GM21526 (cell line): Measurements from ENCODE around the gene AGAP1.

Source experiments
- ATAC-seq: cut with Tn5 transposase; IDR thresholded peaks from one replicate; pipeline ENCODE4 v1.9.1; 2021; ENCODE audit warnings: moderate library complexity; ENCODE audit not compliant: unreplicated experiment, low FRiP score

Gene AGAP1

GRCh38 chr2:235544689-235544969, 50.8 kb downstream of the AGAP1 start:
- no peak for ATAC-seq

- no peak for ATAC-seq
These were observed 51.7 kb downstream of the AGAP1 start for GRCh38 chr2:235545339-235546150.

- ATAC-seq: no peak
These were observed 52.2 kb downstream of the AGAP1 start for GRCh38 chr2:235546151-235546435.

GRCh38 chr2:235546436-235546835, 52.6 kb downstream of the AGAP1 start:
- no peak for ATAC-seq

- ATAC-seq: no peak
These were observed 56.0 kb downstream of the AGAP1 start for GRCh38 chr2:235549735-235550377.

- ATAC-seq: no peak
These were observed 56.5 kb downstream of the AGAP1 start for GRCh38 chr2:235550378-235550760.

GRCh38 chr2:235550946-235551345, 57.1 kb downstream of the AGAP1 start:
- no peak for ATAC-seq

GRCh38 chr2:235551965-235552364, 58.1 kb downstream of the AGAP1 start:
- ATAC-seq: no peak

DNA sequence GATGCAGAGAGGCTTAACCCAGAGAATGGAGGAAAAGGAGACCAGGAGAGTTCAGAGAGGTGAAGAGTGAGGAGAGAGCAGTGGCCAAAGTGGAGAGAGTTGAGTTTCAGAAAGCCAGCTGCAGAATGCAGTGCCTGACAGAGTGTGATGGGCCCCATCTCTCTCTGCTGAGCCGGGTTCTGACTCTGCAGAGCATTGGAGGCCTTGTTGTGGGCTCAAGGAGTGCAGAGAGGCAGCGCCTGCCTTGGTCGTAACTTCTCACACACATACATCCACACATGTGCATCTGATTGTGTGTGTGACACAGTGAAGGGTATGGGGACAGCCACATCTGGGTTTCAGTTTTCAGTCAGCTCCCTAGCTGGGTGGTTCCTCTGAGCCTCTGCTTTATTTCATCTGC, 58.8 kb downstream of the AGAP1 start:
- no peak for ATAC-seq

DNA sequence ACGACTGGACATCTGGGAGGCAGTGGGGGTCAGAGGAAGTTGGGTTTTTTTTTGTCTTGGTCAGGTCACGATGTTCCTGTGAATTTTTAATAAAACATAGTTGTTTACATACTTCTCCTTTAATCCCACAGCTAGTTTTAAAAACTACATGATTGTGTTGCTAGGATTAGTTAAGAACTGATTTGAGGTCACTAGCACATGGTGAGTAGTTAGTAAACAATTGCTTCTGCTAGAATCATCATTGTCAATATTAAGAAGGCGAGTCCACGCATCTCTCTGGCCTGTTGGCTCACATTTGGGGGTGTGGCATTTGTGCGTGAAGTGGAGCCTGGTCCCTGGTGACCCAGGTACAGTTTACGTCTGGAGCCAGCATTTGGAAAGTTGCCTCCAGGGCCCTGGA, 59.4 kb downstream of the AGAP1 start:
- no peak for ATAC-seq

DNA sequence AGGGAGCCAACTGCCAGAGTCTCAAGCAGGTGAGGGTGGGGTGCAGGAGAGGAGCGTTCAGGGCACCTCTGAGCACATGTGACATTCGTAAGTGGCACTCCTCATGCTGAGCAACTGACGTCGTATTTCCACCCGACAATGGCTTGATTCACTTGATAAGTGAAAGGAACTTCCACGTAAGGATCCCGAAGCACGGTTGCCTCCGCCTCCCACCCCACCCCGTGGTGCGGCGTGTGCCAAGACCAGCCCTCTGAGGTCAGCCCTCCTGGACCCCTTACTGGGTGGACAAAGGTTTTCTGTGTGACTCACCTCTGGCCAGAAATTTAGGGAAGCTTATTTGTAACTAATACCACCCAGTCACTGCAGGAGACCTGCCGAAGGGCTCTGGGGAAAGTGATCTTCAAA, 59.9 kb downstream of the AGAP1 start:
- ATAC-seq: no peak

- no peak for ATAC-seq
These were observed 60.5 kb downstream of the AGAP1 start for GRCh38 chr2:235554385-235554784.

- ATAC-seq: no peak
These were observed 61.1 kb downstream of the AGAP1 start for GRCh38 chr2:235554936-235555335.

DNA sequence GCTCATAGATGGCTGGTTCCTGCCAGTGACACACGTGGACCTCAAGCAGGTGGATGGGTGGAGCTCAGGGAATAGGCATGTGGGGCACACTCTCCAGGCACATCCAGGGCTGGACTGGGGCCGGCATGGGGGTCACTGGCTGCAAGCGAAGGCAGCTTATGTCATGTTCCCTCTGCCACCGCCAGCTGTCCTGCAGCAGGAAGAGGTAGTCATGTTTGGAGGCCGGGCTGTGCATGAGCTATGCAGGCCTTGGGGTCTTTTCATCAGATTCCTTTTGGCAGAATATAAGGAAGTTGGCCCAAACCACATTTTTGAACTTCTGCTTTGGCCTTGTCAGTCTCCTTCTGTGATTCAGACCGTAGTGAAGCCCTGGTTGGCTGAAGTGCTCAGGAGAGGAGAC, 61.5 kb downstream of the AGAP1 start:
- ATAC-seq: no peak

GRCh38 chr2:235556086-235556485, 62.2 kb downstream of the AGAP1 start:
- ATAC-seq: no peak

GRCh38 chr2:235556901-235557300, 63.1 kb downstream of the AGAP1 start:
- ATAC-seq: no peak

GRCh38 chr2:235557903-235558302, 64.1 kb downstream of the AGAP1 start:
- no peak for ATAC-seq

DNA sequence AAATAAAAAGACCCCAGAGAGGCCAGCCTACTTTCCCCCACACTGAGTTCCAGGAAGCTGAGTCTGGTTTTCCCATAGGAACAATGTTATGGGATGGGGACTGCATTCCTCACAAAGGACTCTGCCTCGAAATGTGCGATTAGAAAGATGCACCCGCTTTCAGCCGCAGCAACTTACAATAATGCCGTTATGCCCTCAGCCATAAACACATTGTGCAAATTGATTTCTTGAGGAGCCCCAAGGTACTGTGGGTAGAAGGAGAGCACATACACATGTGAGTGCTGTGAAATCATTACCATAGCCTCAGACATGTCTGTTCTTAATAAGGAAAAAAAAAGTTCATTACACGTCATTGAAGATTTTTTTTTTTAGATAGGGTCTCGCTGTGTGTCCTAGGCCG, 64.7 kb downstream of the AGAP1 start:
- ATAC-seq: no peak

- ATAC-seq: no peak
These were observed 66.5 kb downstream of the AGAP1 start for GRCh38 chr2:235560345-235560744.

DNA sequence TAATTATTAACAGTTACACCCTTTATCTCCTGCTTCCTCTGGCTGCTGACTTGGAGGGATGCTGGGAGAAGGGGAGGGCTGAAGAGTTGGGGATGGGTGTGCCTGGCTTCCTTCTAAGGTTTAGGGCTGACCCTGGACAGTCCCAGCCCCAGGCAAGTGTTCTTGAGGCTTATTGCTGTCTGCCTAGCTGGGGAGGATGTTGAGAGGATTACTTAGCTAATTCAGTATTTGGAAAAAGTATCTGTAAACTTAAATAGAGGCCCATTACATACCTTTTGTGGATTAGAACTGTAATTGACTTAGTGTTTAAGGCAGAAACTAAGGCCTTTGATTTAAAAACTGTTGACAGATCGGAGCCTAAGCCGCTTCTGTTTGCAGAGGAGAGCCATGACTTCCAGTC, 67.6 kb downstream of the AGAP1 start:
- no peak for ATAC-seq

- ATAC-seq: no peak
These were observed 68.4 kb downstream of the AGAP1 start for GRCh38 chr2:235562065-235562747.
